Thyroid gland (tissue), 4 donors: ENCODE measurements around the gene NF2.

Experiments
- CTCF ChIP-seq, 6 experiments: fragments of 200-600 bp in 3 of 6; fragments of 450-650 bp in 3 of 6; sonication (generic) in 3 of 6; IDR thresholded peaks; one replicate each; pipeline ENCODE4 v1.5.1; 2016 to 2019; ENCODE audit warnings: antibody characterized with exemption in 6 of 6, mild to moderate bottlenecking in 2 of 6, inconsistent platforms in 1 of 6, moderate library complexity in 1 of 6
- POLR2A ChIP-seq, 2 donors: fragments of 450-650 bp; IDR thresholded peaks; one replicate each; pipeline ENCODE4 v1.6.1; 2017; ENCODE audit warnings: antibody characterized with exemption in 2 of 2, mild to moderate bottlenecking in 2 of 2, moderate library complexity in 1 of 2

GRCh38 chr22:29567338-29567737 is 36.1 kb upstream of the NF2 start:
- TF ChIP-seq CTCF (IDR thresholded peaks at IDR 0.05) (no peak), POLR2A (IDR thresholded peaks at IDR 0.05) (no peak)
